Measurements from ENCODE around the gene SULT1B1. TPM values are rescaled to one million over a fixed set of nuclear protein-coding genes. Genes with fewer than 3 reads are reported as not detected.
A peak's percentile ranks its signal among the peaks of the same experiment; 100 is the strongest.

Gene SULT1B1
- total RNA-seq, 1 experiment from 2014 or later = 0.02 TPM

DNA sequence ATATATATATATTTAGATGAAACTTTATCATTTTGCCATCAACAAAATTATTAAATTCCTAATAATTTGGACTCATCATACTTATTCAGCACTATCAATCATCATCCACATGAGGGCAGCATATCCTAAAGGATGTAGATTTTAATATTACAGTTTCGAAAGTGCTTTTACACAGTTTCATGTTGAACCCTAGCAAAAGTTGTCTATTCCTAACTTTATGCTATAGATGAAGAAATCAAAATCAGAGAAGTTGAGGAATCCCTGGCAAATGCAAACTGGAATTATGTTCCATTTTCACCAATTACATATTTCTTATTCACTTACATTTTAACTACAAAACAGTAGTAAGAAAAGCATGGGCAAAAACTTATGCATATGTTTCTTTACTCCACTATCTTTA, 70.8 kb downstream of the SULT1B1 start:
- no peaks in the 10 kb centered on the region for H3K9me3 ChIP-seq (replicated peaks)
- no peak overlapping the region for H3K4me3 ChIP-seq
- no peaks in the 10 kb centered on the region for H3K36me3 ChIP-seq
- H3K27ac ChIP-seq = no peak overlapping the region
- peak in 1 of 2 experiments; percentile 63 for DNase-seq
- H3K27me3 ChIP-seq = no peaks in the 10 kb centered on the region
- no peaks in the 10 kb centered on the region for H3K4me1 ChIP-seq

DNA sequence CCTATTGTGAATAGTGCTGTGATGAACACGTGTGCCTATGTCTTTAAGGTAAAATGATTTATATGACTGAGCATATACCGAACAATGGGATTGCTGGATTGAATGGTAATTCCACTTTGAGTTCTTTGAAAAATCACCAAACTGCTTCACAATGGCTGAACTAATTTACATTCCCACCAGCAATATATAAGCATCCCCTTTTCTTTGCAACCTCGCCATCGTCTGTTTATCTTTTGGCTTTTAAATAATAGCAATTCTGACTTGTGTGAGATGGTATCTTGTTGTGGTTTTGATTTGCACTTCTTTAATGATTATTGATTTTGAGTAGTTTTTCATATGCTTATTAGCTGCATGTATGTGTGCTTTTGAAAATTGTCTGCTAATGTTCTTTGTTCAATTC, 75.6 kb downstream of the SULT1B1 start:
- H3K36me3 ChIP-seq = no peaks in the 10 kb centered on the region
- H3K4me1 ChIP-seq = no peaks in the 10 kb centered on the region
- no peaks in the 10 kb centered on the region for H3K9me3 ChIP-seq (replicated peaks)
- H3K27ac ChIP-seq = no peak overlapping the region
- no peak for DNase-seq
- H3K4me3 ChIP-seq = no peak overlapping the region
- no peaks in the 10 kb centered on the region for H3K27me3 ChIP-seq

Other genes starting within 250 kb of the SULT1B1 start
- not detected in 2 replicates for gene UGT2A2, start 121.0 kb downstream of the SULT1B1 start, total RNA-seq (2014; rRNA removed; shearing (Covaris generic))
- gene UGT2A1, start 107.4 kb downstream of the SULT1B1 start, total RNA-seq (2014; rRNA removed; shearing (Covaris generic)) = not detected in 2 replicates
- not detected in 2 replicates for gene SULT1E1, start 99.5 kb upstream of the SULT1B1 start, total RNA-seq (2014; rRNA removed; shearing (Covaris generic))
- gene CSN1S1, start 170.4 kb upstream of the SULT1B1 start, total RNA-seq (2014; rRNA removed; shearing (Covaris generic)) = not detected in 2 replicates
- gene CSN2, start 205.1 kb upstream of the SULT1B1 start, total RNA-seq (2014; rRNA removed; shearing (Covaris generic)) = 0.13 TPM in 1 of 2 replicates, not detected in the other
- gene STATH, start 235.3 kb upstream of the SULT1B1 start, total RNA-seq (2014; rRNA removed; shearing (Covaris generic)) = 6.3 and 6.8 TPM in 2 replicates

Data from SJCRH30 (cell line).